MM.1S (cell line): ENCODE data around the gene SF3B5.

Experiments used
- DNase-seq: peaks from one replicate; pipeline ENCODE4 v3.0.0-alpha.2; 2015
- H2AFZ ChIP-seq: fragments of 300-600 bp; sonication (generic); 2 replicates; pipeline ENCODE4 v1.6.0; 2016; ENCODE audit warnings: antibody characterized with exemption, low read length
- H3F3A ChIP-seq: fragments of 300-600 bp; sonication (generic); 2 replicates; pipeline ENCODE4 v1.6.1; 2016; ENCODE audit warnings: mild to moderate bottlenecking, antibody characterized with exemption, low read length, moderate library complexity, mixed read lengths; ENCODE audit not compliant: insufficient read depth
- H3K27ac ChIP-seq: fragments of 300-600 bp; sonication (generic); 2 replicates; pipeline ENCODE4 v1.5.1; 2016; ENCODE audit warnings: mild to moderate bottlenecking, low read length
- H3K27me3 ChIP-seq: fragments of 300-600 bp; sonication (generic); replicated peaks from 2 replicates; pipeline ENCODE4 v1.6.0; 2016; ENCODE audit warnings: low read length; ENCODE audit not compliant: insufficient read depth
- H3K36me3 ChIP-seq: fragments of 300-600 bp; sonication (generic); replicated peaks from 2 replicates; pipeline ENCODE4 v1.6.1; 2016; ENCODE audit warnings: mild to moderate bottlenecking, low read length, mixed read lengths; ENCODE audit not compliant: insufficient read depth
- H3K4me1 ChIP-seq: fragments of 300-600 bp; sonication (generic); 2 replicates; pipeline ENCODE4 v1.6.1; 2016; ENCODE audit warnings: low read length, mixed read lengths
- H3K4me2 ChIP-seq: fragments of 300-600 bp; sonication (generic); 2 replicates; pipeline ENCODE4 v1.6.0; 2016; ENCODE audit warnings: low read depth, low read length
- H3K4me3 ChIP-seq: fragments of 300-600 bp; sonication (generic); 2 replicates; pipeline ENCODE4 v1.5.1; 2016; ENCODE audit warnings: low read length, mixed read lengths
- H3K79me2 ChIP-seq: fragments of 300-600 bp; sonication (generic); 2 replicates; pipeline ENCODE4 v1.6.1; 2016; ENCODE audit warnings: mixed run types, low read length, mixed read lengths
- H3K9ac ChIP-seq: fragments of 300-600 bp; sonication (generic); 2 replicates; pipeline ENCODE4 v1.6.1; 2016; ENCODE audit warnings: low read length, mixed read lengths
- H3K9me2 ChIP-seq: fragments of 300-600 bp; sonication (generic); replicated peaks from 2 replicates; pipeline ENCODE4 v1.6.1; 2016; ENCODE audit warnings: mild to moderate bottlenecking, low read length, mixed read lengths; ENCODE audit not compliant: insufficient read depth
- H3K9me3 ChIP-seq: fragments of 300-600 bp; sonication (generic); replicated peaks from 2 replicates; pipeline ENCODE4 v1.6.1; 2016; ENCODE audit warnings: mild to moderate bottlenecking, low read length, mixed read lengths; ENCODE audit not compliant: insufficient read depth
- H4K20me1 ChIP-seq: fragments of 300-600 bp; sonication (generic); 2 replicates; pipeline ENCODE4 v1.6.1; 2016; ENCODE audit warnings: mild to moderate bottlenecking, low read length, moderate library complexity, mixed read lengths; ENCODE audit not compliant: insufficient read depth
- EZH2 ChIP-seq: fragments of 300-600 bp; sonication (generic); optimal IDR thresholded peaks from 2 replicates; pipeline ENCODE3; 2017; ENCODE audit warnings: low read depth, mild to moderate bottlenecking, antibody characterized with exemption, low read length, mixed read lengths
- EZH2phosphoT487 ChIP-seq: fragments of 300-600 bp; sonication (generic); IDR thresholded peaks from 2 replicates; pipeline ENCODE4 v1.6.1; 2018; ENCODE audit warnings: antibody characterized with exemption, low read length
- TF ChIP-seq, protein P1 (sequence below): fragments of 300-600 bp; sonication (generic); IDR thresholded peaks from 2 replicates; pipeline ENCODE4 v1.5.1; 2016; ENCODE audit warnings: antibody characterized with exemption, low read length, mixed read lengths

The SF3B5 gene

DNA sequence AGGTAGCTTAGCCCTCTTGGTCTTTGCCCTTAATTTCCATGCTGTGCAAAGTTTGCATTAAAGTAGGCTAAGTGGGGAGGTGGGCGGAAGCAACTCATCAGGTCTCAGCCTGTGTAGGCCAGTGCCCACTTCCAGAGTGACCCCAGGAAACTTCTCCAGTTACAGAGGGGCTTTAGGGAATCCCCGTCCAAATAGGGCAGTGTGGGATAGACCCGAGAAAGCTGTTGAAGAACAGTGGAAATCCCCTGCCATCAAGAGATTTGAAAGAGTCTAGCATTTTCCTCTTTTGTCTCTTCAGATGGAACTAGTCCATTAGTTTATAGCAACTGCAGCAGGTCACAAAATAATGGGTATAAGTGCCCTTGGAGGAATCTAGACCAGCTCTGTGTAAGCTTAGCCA lies 20.2 kb downstream of the SF3B5 start:
- H3K9me3 ChIP-seq, result no peaks in the 10 kb centered on the region
- H3K36me3 ChIP-seq, result no peaks in the 10 kb centered on the region
- no peak overlapping the region for H3K4me3 ChIP-seq
- no peak overlapping the region for H3K9ac ChIP-seq
- H3K27ac ChIP-seq, result peak overlapping the region; percentile 35; the same call in 1 of the 2 replicates
- no peaks in the 10 kb centered on the region for H3K9me2 ChIP-seq
- no peaks in the 10 kb centered on the region for H4K20me1 ChIP-seq
- H3K4me1 ChIP-seq, result peaks cover 13% of the 10 kb centered on the region
- DNase-seq, result no peak
- peak overlapping the region; percentile 16; the same call in 1 of the 2 replicates for H3K4me2 ChIP-seq
- no peaks in the 10 kb centered on the region for H3K27me3 ChIP-seq
- peak overlapping the region; percentile 14; the same call in 1 of the 2 replicates for H2AFZ ChIP-seq
- H3F3A ChIP-seq, result no peaks in the 10 kb centered on the region
- H3K79me2 ChIP-seq, result no peaks in the 10 kb centered on the region
- no peak for TF ChIP-seq EZH2phosphoT487
- no peak for TF ChIP-seq EZH2
- TF ChIP-seq, protein P1, sequence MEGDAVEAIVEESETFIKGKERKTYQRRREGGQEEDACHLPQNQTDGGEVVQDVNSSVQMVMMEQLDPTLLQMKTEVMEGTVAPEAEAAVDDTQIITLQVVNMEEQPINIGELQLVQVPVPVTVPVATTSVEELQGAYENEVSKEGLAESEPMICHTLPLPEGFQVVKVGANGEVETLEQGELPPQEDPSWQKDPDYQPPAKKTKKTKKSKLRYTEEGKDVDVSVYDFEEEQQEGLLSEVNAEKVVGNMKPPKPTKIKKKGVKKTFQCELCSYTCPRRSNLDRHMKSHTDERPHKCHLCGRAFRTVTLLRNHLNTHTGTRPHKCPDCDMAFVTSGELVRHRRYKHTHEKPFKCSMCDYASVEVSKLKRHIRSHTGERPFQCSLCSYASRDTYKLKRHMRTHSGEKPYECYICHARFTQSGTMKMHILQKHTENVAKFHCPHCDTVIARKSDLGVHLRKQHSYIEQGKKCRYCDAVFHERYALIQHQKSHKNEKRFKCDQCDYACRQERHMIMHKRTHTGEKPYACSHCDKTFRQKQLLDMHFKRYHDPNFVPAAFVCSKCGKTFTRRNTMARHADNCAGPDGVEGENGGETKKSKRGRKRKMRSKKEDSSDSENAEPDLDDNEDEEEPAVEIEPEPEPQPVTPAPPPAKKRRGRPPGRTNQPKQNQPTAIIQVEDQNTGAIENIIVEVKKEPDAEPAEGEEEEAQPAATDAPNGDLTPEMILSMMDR, result no peak

DNA sequence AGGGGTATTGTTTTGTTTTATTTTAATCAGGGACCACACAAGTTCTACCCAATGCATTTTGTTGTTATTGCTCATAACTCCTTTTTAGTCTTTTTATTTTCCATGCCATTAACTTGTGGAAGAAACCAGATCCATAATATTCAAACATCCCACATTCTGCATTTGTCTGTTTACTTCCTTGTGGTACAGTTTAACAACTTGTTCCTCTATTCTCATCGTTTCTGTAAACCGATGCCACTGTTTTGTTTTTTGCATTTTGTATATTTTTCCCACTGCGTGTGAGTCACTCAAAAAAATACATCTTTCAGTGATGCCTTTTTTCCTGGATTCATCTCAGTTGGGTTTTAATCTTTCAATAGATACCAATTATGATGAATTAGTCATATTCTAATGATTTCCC lies 22.3 kb downstream of the SF3B5 start:
- Histone ChIP-seq H3K27ac (no peak overlapping the region), H3K4me3 (no peak overlapping the region), H3K9ac (no peak overlapping the region), H3K79me2 (no peaks in the 10 kb centered on the region), H4K20me1 (no peaks in the 10 kb centered on the region), H3K9me2 (no peaks in the 10 kb centered on the region), H3F3A (no peaks in the 10 kb centered on the region), H3K4me1 (peaks cover 13% of the 10 kb centered on the region), H3K9me3 (no peaks in the 10 kb centered on the region), H3K36me3 (no peaks in the 10 kb centered on the region), H3K4me2 (no peak overlapping the region), H3K27me3 (no peaks in the 10 kb centered on the region), H2AFZ (no peak overlapping the region)
- TF ChIP-seq EZH2phosphoT487 (no peak), EZH2 (no peak)
- TF ChIP-seq, protein P1, result no peak
- no peak for DNase-seq

DNA sequence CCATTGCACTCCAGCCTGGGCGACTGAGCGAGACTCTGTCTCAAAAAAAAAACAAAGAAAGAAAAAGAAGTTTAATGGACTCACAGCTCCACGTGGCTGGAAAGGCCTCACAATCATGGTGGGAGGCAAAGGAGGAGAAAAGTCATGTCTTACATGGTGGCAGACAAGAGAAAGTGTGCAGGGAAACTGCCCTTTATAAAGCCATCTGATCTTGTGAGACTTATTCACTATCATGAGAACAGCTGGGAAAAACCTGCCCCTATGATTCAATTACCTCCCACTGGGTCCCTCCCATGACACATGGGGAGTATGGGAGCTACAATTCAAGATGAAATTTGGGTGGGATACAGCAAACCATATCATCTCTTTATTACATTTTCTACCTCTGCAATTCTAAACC lies 25.9 kb downstream of the SF3B5 start:
- TF ChIP-seq EZH2phosphoT487, result no peak
- TF ChIP-seq, protein P1, result no peak
- TF ChIP-seq EZH2, result no peak
- H3K79me2 ChIP-seq, result no peaks in the 10 kb centered on the region
- no peak for DNase-seq
- H3K9ac ChIP-seq, result no peak overlapping the region
- no peaks in the 10 kb centered on the region for H3K9me2 ChIP-seq
- no peaks in the 10 kb centered on the region for H3K36me3 ChIP-seq
- H3K9me3 ChIP-seq, result no peaks in the 10 kb centered on the region
- no peaks in the 10 kb centered on the region for H4K20me1 ChIP-seq
- peaks cover 7% of the 10 kb centered on the region; the same call in 1 of the 2 replicates for H3K4me1 ChIP-seq
- no peak overlapping the region for H3K27ac ChIP-seq
- H3K27me3 ChIP-seq, result no peaks in the 10 kb centered on the region
- no peak overlapping the region for H2AFZ ChIP-seq
- H3K4me3 ChIP-seq, result no peak overlapping the region
- H3F3A ChIP-seq, result 0 out of 2 replicates have a peak, but pooled peaks cover 5% of the 10 kb centered on the region
- H3K4me2 ChIP-seq, result no peak overlapping the region
